ENCODE data around the gene HABP2.

HABP2 gene

GRCh38 chr10:113519681-113520115 lies 33.2 kb upstream of the HABP2 start:
- no peak overlapping the region for H3K4me3 ChIP-seq (ENCODE audit: low read depth, low read length, poor library complexity, severe bottlenecking)
- no peaks in the 10 kb centered on the region for H3F3A ChIP-seq (ENCODE audit: insufficient read depth, low read length)
- H3K27ac ChIP-seq (ENCODE audit: low read depth, low read length, poor library complexity, severe bottlenecking), result no peak overlapping the region
- H3K36me3 ChIP-seq (ENCODE audit: insufficient read depth, low read length), result no peaks in the 10 kb centered on the region
- H3K4me1 ChIP-seq (ENCODE audit: insufficient read depth, low read length, severe bottlenecking), result no peaks in the 10 kb centered on the region
- no peaks in the 10 kb centered on the region for H3K79me2 ChIP-seq (ENCODE audit: insufficient read depth, low read length)
- H3K9me2 ChIP-seq (ENCODE audit: low read depth, low read length), result no peaks in the 10 kb centered on the region
- TF ChIP-seq EZH2 (IDR thresholded peaks at IDR 0.05; ENCODE audit: borderline replicate concordance, low read length), result no peak
- peak; percentile 29; the same call in 1 of the 2 replicates for TF ChIP-seq CTCF (IDR thresholded peaks at IDR 0.05; ENCODE audit: low read length)
- no peak overlapping the region for H3K4me2 ChIP-seq (ENCODE audit: low read length)
- H3K27me3 ChIP-seq (ENCODE audit: insufficient read depth, low read length), result no peaks in the 10 kb centered on the region
- no peaks in the 10 kb centered on the region for H4K20me1 ChIP-seq (ENCODE audit: insufficient read depth, low read length)
- H3K9ac ChIP-seq (ENCODE audit: low read length), result no peak overlapping the region
- H3K9me3 ChIP-seq (ENCODE audit: low read length), result no peaks in the 10 kb centered on the region
- H2AFZ ChIP-seq (ENCODE audit: low read length), result no peak overlapping the region

- H3K4me2 ChIP-seq (ENCODE audit: low read length), result no peak overlapping the region
- no peaks in the 10 kb centered on the region for H3K27me3 ChIP-seq (ENCODE audit: insufficient read depth, low read length)
- H4K20me1 ChIP-seq (ENCODE audit: insufficient read depth, low read length), result no peaks in the 10 kb centered on the region
- no peaks in the 10 kb centered on the region for H3K4me1 ChIP-seq (ENCODE audit: insufficient read depth, low read length, severe bottlenecking)
- no peak for TF ChIP-seq CTCF (IDR thresholded peaks at IDR 0.05; ENCODE audit: low read length)
- no peak for TF ChIP-seq EZH2 (IDR thresholded peaks at IDR 0.05; ENCODE audit: borderline replicate concordance, low read length)
- H2AFZ ChIP-seq (ENCODE audit: low read length), result no peak overlapping the region
- H3K36me3 ChIP-seq (ENCODE audit: insufficient read depth, low read length), result no peaks in the 10 kb centered on the region
- H3K27ac ChIP-seq (ENCODE audit: low read depth, low read length, poor library complexity, severe bottlenecking), result no peak overlapping the region
- H3K4me3 ChIP-seq (ENCODE audit: low read depth, low read length, poor library complexity, severe bottlenecking), result no peak overlapping the region
- no peaks in the 10 kb centered on the region for H3K9me2 ChIP-seq (ENCODE audit: low read depth, low read length)
- no peaks in the 10 kb centered on the region for H3F3A ChIP-seq (ENCODE audit: insufficient read depth, low read length)
- no peaks in the 10 kb centered on the region for H3K79me2 ChIP-seq (ENCODE audit: insufficient read depth, low read length)
- H3K9ac ChIP-seq (ENCODE audit: low read length), result no peak overlapping the region
- H3K9me3 ChIP-seq (ENCODE audit: low read length), result no peaks in the 10 kb centered on the region
Observed at GRCh38 chr10:113520261-113520660, 32.6 kb upstream of the HABP2 start.

- H3F3A ChIP-seq (ENCODE audit: insufficient read depth, low read length), result no peaks in the 10 kb centered on the region
- no peak overlapping the region for H3K27ac ChIP-seq (ENCODE audit: low read depth, low read length, poor library complexity, severe bottlenecking)
- no peaks in the 10 kb centered on the region for H3K9me3 ChIP-seq (ENCODE audit: low read length)
- H3K4me1 ChIP-seq (ENCODE audit: insufficient read depth, low read length, severe bottlenecking), result no peaks in the 10 kb centered on the region
- no peaks in the 10 kb centered on the region for H4K20me1 ChIP-seq (ENCODE audit: insufficient read depth, low read length)
- no peak overlapping the region for H3K4me2 ChIP-seq (ENCODE audit: low read length)
- no peak overlapping the region for H3K9ac ChIP-seq (ENCODE audit: low read length)
- no peaks in the 10 kb centered on the region for H3K79me2 ChIP-seq (ENCODE audit: insufficient read depth, low read length)
- H3K9me2 ChIP-seq (ENCODE audit: low read depth, low read length), result no peaks in the 10 kb centered on the region
- no peaks in the 10 kb centered on the region for H3K27me3 ChIP-seq (ENCODE audit: insufficient read depth, low read length)
- no peak overlapping the region for H3K4me3 ChIP-seq (ENCODE audit: low read depth, low read length, poor library complexity, severe bottlenecking)
- H3K36me3 ChIP-seq (ENCODE audit: insufficient read depth, low read length), result no peaks in the 10 kb centered on the region
- TF ChIP-seq EZH2 (IDR thresholded peaks at IDR 0.05; ENCODE audit: borderline replicate concordance, low read length), result no peak
- TF ChIP-seq CTCF (IDR thresholded peaks at IDR 0.05; ENCODE audit: low read length), result peak; percentile 82
- H2AFZ ChIP-seq (ENCODE audit: low read length), result no peak overlapping the region
Observed at GRCh38 chr10:113520690-113521474, 32.0 kb upstream of the HABP2 start.
